Measurements from ENCODE around the gene EXOSC5.
"Not testable (repeated sequence)": the region's sequence is repeated elsewhere in the genome, so short reads cannot be mapped to it uniquely, and the experiment has no call there.

Gene EXOSC5

DNA sequence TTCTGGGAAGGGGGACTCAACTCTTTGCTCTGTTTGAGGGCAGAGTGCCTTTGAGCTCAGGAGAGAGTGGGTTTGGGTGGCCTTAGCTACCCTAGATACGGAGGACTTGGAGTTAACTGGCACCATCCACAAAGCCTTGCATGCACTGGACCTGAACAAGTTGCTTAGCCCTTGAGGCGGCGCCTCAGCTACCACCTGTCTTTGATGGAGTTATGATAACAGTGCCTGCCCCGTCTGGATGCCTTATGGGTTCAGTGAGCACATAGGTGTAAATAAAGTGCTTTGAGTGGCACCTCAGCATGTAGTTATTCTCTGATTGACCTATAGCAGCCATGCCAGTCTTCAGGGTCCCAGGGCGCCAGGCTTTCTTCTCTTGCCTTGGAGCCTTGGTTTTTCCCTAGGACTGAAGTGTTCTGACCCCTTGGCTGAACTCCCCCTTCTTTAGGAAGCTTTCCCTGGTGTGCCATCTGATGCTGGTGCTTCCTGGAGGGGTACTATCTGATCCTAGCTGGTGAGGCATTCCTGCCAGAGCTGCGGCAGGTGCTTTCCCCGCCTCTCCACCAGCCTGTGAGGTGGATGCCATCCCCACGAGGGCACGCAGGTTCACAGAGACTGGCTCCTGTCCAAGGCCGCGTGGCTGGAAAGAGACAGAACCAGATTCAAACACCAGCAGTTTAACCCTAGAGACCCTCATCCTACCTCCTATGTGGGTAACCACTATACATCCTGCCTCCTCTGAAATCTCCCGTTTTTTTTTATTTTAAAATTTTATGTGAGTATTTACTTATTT, 6.2 kb upstream of the EXOSC5 start:
- DNase-seq, result no peak

DNA sequence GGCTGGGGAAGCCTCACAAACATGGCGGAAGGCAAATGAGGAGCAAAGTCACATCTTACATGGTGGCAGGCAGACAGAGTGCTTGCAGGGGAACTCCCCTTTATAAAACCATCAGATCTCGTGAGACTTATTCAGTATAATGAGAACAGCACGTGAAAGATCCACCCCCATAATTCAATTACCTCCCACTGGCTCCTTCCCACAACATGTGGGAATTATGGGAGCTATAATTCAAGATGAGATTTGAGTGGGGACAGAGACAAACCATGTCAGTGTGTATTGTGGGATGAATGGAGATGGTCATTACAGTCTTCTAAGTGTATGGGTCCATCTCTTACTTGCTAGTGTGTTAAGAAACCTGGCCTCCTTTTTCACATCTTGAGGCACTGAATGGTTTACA, 4.9 kb upstream of the EXOSC5 start:
- no peak for DNase-seq

DNA sequence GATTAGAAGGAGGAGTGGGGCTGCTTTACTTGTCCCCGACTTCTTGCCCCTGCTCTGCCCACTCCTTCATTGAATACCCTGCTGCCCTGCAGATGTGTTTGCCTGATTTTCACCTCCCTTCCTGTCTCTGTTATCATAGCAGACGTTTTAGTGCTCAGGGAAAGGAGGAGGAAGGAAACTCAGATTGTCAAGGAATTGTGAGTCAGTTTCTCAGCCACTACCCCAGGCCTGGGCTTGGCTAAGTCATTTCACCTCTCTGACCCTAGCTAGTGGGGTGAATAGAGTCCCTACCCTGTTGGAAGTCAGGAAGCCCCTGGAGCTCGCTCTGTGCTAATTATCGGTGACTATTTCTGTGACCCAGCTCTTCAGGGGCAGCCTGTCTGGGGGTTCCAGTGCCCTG, 4.3 kb upstream of the EXOSC5 start:
- DNase-seq, result no peak

DNA sequence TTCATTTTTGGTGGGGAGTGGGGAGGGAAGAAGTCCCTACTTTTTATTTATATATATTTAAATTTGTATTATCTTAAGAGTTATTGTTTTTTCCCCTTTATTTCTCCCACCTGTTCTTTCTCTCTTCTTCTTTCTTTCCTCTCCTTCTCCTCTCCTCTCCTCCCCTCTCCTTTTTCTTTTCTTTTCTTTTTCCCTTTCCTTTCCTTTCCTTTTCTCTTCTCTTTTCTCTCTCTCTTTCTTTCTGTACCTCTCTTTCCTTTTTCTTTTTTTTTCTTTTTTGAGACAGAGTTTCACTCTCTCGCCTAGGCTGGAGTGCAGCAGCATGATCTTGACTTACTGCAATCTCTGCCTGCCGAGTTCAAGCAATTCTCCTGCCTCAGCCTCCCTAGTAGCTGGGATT, 2.4 kb upstream of the EXOSC5 start:
- DNase-seq, result no peak

DNA sequence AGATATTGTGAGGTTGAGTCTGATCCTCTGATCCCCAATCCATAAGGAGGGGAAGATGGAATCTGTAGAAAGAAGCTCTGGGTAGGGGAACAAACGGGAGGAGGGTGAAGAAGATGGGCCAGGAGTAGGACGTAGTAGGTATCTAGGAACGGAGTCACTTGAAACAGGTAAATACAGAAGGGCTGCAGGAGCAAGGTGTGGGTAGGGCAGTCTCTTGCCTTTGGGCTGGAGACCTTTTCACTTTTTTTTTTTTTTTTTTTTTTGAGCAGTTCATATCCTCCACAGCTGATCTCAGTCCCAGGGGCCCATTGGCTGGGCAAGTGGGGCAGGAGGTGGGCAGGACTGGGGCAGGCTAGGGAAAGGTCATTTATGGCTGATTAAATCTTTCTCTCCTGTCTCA, 1.9 kb upstream of the EXOSC5 start:
- no peak for DNase-seq

DNA sequence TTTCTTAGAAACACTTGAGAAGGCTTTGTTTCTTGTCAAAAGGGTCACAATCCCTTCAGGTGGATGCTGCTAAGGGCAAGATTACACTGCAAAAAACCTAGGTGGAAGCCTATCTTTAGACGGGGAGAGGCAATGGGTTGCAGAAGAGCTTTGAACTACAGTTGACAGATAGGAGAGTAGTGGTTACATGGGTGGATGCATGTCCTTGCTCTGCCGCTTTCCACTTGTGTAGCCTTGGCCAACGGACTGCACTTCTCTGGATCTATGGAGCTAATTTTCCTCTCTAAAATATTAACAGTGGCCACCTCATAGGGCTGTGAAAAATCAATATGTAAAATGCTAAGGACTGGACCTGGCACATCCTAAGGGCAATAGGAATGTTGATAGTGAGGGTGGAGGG, 1.4 kb upstream of the EXOSC5 start:
- no peak for DNase-seq

DNA sequence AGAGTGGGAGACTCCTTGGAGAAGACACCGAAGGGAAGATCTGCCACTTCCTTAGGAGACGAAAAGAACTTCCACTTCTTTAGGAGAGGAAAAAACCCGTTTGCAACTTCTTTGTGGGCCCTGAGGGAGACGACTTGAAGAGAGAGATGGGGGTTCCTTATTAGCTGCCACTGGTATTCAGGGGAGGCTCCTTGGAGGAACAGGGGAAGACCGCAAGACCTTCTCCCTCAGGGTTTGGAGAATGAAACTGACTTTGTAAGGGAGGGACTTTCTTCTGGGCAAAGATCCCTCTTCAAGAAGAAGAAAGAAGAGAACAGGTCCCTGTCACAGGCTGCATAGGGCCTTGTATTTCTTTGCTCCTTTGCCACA, 875 bp upstream of the EXOSC5 start:
- DNase-seq, result no peak

DNA sequence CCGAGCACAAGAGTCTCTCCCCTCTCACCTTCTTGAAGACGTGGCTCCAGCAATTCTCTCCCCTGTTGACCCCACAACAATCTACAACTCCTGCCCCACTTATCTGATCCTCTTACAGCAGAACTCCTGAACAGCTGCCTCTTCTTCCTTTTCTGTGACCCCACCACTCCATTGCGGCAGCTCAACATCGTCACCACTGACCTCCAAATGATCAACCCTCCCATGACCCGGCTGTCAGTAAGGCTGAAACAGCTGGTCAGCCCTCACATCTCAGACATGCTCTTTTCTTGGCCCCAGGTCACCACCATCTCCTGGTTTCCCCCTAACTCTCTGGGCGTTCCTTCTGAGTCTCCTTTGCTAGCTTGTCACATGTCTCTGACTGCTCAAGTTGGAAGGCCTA, 1.8 kb downstream of the EXOSC5 start:
- DNase-seq, result no peak

DNA sequence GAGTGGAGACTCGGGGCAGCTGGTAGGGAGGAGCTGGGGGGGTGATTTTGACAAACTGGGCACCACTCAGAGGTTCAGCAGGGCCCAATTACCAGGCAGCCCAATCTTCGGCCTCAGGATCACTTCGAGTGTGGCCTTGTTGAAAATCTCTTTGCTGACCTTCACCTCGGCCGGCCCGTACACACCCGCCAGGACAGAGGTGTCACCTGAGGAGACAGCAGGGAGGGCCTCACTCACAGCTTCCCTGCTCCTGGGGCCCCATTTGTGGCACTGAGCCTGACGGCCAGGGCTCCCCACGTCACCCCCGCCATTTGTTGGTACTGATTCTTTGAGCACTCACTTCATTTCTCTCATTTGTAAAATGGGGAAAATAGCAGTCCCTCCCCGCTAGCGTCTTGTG, 4.4 kb downstream of the EXOSC5 start:
- DNase-seq, result no peak

DNA sequence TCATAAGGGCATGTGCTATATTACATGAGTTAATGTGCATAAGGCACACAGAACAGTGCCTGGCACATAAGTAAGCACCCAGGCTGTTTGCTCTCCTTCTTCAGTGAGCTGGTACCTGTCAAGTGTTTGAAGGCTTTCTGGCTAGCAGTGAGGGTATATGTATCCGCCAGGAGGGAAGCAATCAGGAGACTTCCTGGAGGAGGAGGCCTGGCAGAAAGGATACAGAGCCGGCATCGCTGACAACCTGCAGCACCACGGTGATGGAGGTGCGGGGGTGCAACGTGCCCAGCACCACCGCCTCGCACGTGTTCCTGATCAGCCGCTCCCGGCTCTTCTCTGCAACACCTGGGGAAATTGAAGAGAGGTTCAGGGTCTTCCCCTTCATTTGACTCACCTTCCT, 5.5 kb downstream of the EXOSC5 start:
- no peak for DNase-seq

DNA sequence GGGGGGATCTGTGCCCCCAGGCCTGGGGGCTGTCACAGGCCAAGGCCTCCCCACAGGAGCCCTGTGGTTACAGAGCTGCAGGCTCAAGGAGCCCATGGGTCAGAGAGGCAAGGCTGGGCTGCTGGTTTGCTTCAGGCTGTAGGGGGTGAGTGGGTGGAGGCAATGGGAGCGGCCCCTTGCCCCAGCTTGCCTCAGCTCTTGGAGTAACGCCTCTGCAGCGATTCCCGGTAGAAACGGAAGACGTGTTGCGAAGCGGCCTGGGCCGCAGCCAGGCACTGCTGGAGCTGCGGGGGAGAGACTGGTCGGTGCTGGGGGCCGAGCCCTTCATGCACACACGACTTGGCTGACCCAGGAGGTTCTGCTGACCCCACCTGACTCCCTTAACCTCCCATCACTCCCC, 10.7 kb downstream of the EXOSC5 start:
- DNase-seq, result no peak

DNA sequence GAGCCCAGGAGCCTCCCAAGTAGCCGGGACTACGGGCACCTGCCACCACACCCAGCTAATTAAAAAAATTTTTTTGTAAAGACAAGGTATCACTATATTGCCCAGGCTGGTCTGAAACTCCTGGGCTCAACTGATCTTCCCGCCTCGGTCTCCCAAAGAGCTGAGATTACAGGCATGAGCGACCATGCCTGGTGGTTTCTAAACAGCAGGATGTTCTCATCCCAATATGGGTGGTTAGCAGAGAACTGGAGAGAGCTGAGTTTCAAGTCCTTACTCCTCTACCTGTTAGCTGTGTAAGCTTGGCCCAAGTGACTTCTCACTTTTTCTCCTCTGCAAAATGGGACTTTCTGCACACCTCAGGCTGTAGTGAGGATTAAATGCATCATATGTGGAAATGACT, 12.8 kb downstream of the EXOSC5 start:
- no peak for DNase-seq

DNA sequence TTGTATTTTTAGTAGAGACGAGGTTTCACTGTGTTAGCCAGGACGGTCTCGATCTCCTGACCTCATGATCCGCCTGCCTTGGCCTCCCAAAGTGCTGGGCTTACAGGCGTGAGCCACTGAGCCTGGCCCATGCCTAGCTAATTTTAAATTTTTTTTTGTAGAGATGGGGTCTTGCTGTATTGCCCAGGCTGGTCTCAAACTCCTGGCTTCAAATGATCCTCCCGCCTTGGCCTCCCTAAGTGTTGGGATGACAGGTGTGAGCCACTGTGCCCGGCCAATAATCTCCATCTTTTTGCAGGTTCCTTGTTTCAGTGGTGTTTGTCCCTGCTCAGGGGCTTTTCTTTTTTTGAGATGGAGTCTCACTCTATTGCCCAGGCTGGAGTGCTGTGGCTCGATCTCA, 15.6 kb downstream of the EXOSC5 start:
- DNase-seq, result not testable (repeated sequence)

DNA sequence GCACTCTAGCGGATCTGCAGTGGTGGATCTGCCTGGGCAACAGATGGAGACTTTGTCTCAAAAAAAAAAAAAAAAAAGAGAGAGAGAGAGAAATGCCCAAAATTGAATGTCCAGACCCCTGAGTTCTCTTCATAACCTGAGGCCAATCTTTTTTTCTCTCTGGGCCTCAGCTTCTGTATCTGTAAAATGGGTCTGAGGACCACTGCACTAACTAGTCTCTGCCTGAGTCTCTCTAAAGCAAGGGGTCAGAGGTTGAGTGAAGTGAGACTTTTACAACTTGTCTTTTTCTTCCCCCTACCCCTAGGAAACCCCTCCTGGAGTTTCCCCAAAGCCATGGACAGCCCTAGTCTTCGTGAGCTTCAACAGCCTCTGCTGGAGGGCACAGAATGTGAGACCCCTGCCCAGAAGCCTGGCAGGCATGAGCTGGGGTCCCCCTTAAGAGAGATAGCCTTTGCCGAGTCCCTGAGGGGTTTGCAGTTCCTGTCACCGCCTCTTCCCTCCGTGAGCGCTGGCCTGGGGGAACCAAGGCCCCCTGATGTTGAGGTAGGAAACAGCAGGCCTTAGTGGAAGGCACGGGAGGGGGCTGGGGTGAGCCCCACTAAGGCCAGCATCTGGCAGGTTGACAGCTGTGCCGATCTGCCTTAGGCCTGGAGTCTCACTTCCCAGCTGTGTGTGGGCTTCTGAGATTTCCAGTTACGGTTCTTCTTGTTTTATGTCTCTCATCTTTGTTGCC, 19.0 kb downstream of the EXOSC5 start:
- DNase-seq, result no peak

DNA sequence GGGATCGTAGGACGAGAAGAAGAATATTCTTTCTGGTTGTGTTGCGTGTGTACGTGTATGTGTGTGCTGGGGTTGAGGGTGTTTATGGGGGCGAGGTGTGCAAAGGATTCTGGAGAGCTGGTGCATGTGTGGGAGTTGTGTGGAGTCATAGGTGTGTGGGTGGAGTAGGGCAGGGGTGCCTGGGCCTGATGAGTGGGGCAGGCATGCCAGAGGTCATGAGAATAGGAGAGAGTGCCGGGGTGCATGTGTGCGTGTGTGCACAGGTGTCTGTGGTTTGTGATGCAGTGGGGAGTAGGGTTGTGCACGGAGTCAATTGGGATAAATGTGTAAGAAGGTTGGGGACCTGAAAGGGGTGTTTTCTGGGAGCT, 20.2 kb downstream of the EXOSC5 start:
- DNase-seq, result no peak

DNA sequence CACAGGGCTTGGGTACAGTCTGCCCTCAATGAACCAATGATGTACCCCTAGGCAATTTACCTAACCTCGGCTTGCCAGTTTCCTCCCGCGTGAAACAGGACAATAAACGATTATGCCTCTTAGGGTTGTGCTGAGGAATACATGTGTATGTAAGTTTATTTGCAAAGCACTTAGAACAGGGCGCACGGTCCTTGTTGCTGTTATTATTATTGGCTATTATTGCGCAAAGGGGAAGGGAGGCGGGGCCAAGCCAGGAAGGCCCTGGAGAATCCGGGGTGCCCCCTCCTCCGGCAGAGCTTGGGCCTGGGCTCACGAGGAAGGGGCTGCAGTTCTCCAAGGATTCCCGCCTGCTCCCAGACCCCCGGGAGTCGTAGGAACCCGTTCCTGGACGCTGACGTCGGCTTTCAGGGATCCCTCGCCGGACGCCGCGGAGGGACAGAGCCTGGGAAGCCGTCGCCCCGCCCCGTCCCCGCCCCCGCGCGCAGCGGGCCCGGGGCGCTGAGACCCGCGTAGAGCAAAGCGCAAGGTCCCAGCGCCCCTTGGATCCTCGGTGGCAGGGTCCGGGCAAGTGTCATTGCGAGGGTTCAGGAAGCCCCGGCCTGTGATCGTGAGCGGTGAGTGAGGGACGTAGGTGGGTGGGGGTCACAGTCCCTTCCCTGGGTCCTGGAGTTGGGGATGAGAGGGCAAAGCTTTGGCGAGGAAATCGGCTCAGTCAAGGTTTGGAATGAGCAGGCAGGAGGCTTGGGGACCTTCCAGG, 20.7 kb downstream of the EXOSC5 start, which contains the start of gene TMEM91:
Gene TMEM91, plus strand, starts transcription at position 293 of the 757 bp plus-strand sequence. CDS start 1,777 bp downstream, outside the sequence.
- DNase-seq, result peak; percentile 43

DNA sequence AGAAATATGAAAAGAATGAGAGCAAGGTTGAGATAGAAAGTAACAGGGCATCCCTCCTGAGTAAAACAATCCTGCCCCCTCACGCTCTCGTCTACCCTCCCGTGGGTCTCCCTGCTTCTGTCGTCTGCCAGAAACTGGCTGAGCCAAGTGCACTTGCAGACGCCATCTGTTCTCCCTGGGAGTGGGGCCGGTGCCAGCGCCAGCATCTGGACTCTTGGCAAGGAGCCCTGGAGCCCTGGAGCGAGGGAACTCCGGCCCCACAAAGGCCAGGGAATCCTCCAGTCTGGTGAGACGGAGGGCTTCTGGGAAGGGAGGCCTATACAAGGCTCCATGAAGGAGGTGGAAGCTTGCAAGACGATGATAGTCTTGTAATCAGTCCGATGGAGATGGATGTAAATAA, 23.2 kb downstream of the EXOSC5 start:
- no peak for DNase-seq

DNA sequence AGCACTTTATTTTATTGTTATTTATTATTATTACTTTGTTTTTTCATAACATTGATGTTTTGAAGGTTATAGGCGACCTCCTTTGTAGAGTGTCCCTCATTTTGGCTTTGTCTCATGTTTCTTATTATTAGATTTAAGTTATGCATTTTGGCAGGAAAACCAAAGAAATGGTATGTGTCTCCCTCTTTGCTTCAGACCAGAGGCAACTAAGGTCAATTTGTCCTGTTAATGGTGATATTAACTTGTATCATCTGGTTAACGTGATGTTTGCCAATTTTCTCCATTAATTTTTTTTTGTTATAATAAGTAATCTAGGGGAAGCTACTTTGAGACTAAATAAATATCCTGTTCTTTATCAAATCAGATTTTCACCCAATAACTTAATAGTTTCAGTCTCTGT, 24.7 kb downstream of the EXOSC5 start:
- no peak for DNase-seq

DNA sequence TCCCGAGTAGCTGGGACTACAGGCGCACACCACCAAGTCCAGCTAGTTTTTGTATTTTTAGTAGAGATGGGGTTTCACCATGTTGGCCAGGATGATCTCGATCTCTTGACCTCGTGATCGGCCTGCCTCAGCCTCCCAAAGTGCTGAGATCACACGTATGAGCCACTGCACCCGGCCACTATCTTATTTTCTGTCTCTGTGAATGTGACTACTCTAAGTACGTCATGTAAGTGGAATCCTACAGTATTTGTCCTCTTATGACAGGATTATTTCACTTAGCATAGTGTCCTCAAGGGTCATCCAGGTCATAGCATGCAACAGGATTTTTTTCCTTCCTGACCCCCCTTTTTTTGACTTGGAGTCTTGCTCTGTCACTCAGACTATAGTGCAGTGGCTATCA, 25.6 kb downstream of the EXOSC5 start:
- DNase-seq, result no peak

DNA sequence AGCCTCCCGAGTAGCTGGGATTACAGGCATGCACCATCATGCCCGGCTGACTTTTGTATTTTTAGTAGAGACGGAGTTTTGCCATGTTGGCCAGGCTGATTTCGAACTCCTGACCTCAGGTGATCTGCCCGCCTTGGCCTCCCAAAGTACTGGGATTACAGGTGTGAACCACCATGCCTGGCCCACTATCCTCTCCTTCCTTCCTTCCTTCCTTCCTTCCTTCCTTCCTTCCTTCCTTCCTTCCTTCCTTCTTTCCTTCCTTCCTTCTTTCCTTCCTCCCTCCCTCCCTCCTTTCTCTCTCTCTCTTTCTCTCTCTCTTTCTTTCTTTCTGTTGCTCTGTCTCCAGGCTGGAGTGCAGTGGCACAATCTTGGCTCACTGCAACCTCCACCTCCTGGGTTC, 26.0 kb downstream of the EXOSC5 start:
- DNase-seq, result not testable (repeated sequence)

DNA sequence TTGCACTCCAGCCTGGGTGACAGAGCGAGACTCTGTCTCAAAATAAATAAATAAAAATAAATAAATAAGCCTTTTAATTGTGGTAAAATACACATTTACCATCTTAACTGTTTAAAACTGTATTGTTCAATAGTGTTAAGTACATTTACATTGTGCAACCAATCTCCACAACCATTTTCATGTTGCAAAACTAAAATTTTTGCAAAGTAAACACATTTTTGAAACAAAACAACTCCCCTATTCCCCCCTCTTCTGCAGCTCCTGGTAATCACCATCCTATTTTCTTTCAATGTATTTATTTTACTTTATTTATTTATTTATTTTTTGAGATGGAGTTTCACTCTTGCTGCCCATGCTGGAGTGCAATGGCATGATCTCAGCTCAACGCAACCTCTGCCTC, 27.4 kb downstream of the EXOSC5 start:
- DNase-seq, result no peak

DNA sequence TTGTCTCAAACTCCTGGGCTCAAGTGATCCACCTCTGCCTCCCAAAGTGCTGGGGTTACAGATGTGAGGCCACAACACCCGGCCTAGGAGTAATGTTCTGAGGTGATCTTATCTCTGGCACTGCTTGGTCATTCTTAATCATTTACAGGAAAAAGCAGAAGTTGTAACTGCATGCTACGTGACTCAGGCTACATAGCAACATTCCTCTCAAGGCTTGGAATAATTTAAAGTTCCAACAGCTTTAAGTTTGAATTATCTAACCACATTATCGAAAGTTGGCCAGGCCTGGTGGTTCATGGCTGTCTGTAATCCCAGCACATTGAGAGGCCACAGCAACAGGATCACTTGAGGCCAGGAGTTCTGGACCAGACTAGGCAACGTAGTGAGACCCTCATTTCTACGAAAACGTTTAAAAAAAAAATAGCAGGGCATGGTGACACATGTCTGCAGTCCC, 29.3 kb downstream of the EXOSC5 start:
- no peak for DNase-seq

DNA sequence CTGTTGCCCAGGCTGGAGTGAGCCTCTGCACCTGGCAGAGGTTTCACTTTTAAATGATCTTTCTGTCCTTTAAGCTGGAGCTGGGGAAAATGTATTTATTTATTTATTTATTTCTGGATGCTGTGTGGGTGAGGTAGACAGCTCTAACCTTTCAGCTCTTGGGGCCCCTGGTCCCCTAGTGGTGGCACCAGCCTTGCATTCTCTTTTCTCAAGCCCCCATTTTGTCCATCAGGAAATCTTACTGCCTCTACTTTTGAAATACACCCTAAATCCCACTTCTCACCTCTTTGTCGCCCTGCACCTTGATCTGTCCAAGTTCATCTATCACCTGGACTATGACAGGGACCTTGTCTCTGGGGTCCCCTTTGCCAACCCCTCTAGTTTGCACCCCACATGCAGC, 31.1 kb downstream of the EXOSC5 start:
- DNase-seq, result no peak
